BJ (cell line): ENCODE data around the gene TNRC6B. TPM values are rescaled to one million over a fixed set of nuclear protein-coding genes. Genes with fewer than 3 reads are reported as not detected.
"Not testable (repeated sequence)": the region's sequence is repeated elsewhere in the genome, so short reads cannot be mapped to it uniquely, and the experiment has no call there.

Experiments
- CTCF ChIA-PET: fragments of 350-600 bp; formaldehyde crosslinking; extraction: SDS; loops from one replicate; lab custom pipeline; 2021; ENCODE audit warnings: antibody characterized with exemption, inconsistent platforms; lab: Yijun Ruan, JAX
- POLR2A ChIA-PET: fragments of 300-600 bp; sonication (Branson Sonifier 250); formaldehyde crosslinking; extraction: SDS; loops from one replicate; lab custom pipeline; 2021; ENCODE audit warnings: antibody characterized with exemption; lab: Charles Lee
- DNase-seq: peaks from one replicate; pipeline ENCODE4 v3.0.0-alpha.2; 2011; ENCODE audit warnings: low read depth
- H3K27me3 ChIP-seq: 2 replicates; pipeline ENCODE4 v1.6.0; 2011; ENCODE audit warnings: low read length; ENCODE audit not compliant: control insufficient read depth, insufficient read depth
- H3K36me3 ChIP-seq: 2 replicates; pipeline ENCODE4 v1.5.1; 2011; ENCODE audit warnings: low read length; ENCODE audit not compliant: control insufficient read depth, insufficient read depth
- H3K4me3 ChIP-seq: 2 replicates; pipeline ENCODE4 v1.5.1; 2011; ENCODE audit warnings: low read depth, mild to moderate bottlenecking, control low read depth, low read length
- CTCF ChIP-seq: IDR thresholded peaks from 2 replicates; pipeline ENCODE4 v1.5.1; 2011; ENCODE audit warnings: low read depth, mild to moderate bottlenecking, control low read depth, inconsistent platforms, low read length, moderate library complexity; ENCODE audit not compliant: insufficient read depth
- polyA plus RNA-seq: library from polyadenylated mRNA; depleted of rRNA; stranded (reverse); fragments of >200 nt; gene quantifications from 2 replicates; pipeline ENCODE4 v1.2.3, GENCODE V29; 2011

The TNRC6B gene
- polyA plus RNA-seq, 1 experiment, result 8.0 TPM

GRCh38 chr22:40193429-40194421 lies 16.0 kb downstream of the TNRC6B start:
- H3K27me3 ChIP-seq, result no peaks in the 10 kb centered on the region
- peak; percentile 42; the same call in 1 of the 2 replicates for TF ChIP-seq CTCF
- no peak for DNase-seq
- POLR2A ChIA-PET, result no interaction called here
- peaks cover 2% of the 10 kb centered on the region; the same call in 1 of the 2 replicates for H3K36me3 ChIP-seq
- CTCF ChIA-PET, result interaction anchor here (0.6 to 1.3 kb wide), 10 partner anchors 9 to 169 kb away, joined by 3 to 6 read pairs (median 3); no protein-coding TSS in a partner anchor
- H3K4me3 ChIP-seq, result no peak overlapping the region

GRCh38 chr22:40194656-40195055 lies 16.9 kb downstream of the TNRC6B start:
- H3K27me3 ChIP-seq, result no peaks in the 10 kb centered on the region
- ChIA-PET POLR2A (no interaction called here), CTCF (interaction anchor here (0.9 to 1.3 kb wide), 3 partner anchors 9 to 153 kb away, joined by 3 read pairs; no protein-coding TSS in a partner anchor)
- no peak for TF ChIP-seq CTCF
- no peak overlapping the region for H3K4me3 ChIP-seq
- no peak for DNase-seq
- H3K36me3 ChIP-seq, result peaks cover 2% of the 10 kb centered on the region; the same call in 1 of the 2 replicates

GRCh38 chr22:40196628-40197360 lies 19.1 kb downstream of the TNRC6B start:
- Histone ChIP-seq H3K36me3 (peaks cover 2% of the 10 kb centered on the region; the same call in 1 of the 2 replicates), H3K4me3 (no peak overlapping the region), H3K27me3 (no peaks in the 10 kb centered on the region)
- CTCF ChIA-PET, result interaction anchor here (0.8 to 1.6 kb wide), 2 partner anchors 14 to 668 kb away, joined by 3 to 4 read pairs; no protein-coding TSS in a partner anchor
- POLR2A ChIA-PET, result no interaction called here
- TF ChIP-seq CTCF, result no peak
- peak; percentile 73 for DNase-seq

- H3K4me3 ChIP-seq, H3K27me3 ChIP-seq, POLR2A ChIA-PET, DNase-seq, H3K36me3 ChIP-seq: not testable (repeated sequence)
- CTCF ChIA-PET, result interaction anchor here (1.6 kb wide), 1 partner anchor 668 kb away, joined by 4 read pairs; no protein-coding TSS in a partner anchor
Measured at GRCh38 chr22:40197421-40197820, 19.7 kb downstream of the TNRC6B start.

- POLR2A ChIA-PET, result interaction anchor here (0.7 kb wide), 1 partner anchor 37 kb away, joined by 3 read pairs; no protein-coding TSS in a partner anchor
- Histone ChIP-seq H3K27me3 (no peaks in the 10 kb centered on the region), H3K4me3 (no peak overlapping the region), H3K36me3 (no peaks in the 10 kb centered on the region; the same call in 1 of the 2 replicates)
- no peak for TF ChIP-seq CTCF
- DNase-seq, result no peak
- CTCF ChIA-PET, result no interaction called here
Measured at GRCh38 chr22:40198733-40199132, 21.0 kb downstream of the TNRC6B start.
